HG03060 (cell line): ENCODE data around the gene NR2C1.
"Not testable (repeated sequence)": the region's sequence is repeated elsewhere in the genome, so short reads cannot be mapped to it uniquely, and the experiment has no call there.

Source experiments
- ATAC-seq: cut with Tn5 transposase; IDR thresholded peaks from one replicate; pipeline ENCODE4 v1.9.1; 2021; ENCODE audit warnings: low read depth, moderate number of reproducible peaks; ENCODE audit not compliant: unreplicated experiment

NR2C1 gene

DNA sequence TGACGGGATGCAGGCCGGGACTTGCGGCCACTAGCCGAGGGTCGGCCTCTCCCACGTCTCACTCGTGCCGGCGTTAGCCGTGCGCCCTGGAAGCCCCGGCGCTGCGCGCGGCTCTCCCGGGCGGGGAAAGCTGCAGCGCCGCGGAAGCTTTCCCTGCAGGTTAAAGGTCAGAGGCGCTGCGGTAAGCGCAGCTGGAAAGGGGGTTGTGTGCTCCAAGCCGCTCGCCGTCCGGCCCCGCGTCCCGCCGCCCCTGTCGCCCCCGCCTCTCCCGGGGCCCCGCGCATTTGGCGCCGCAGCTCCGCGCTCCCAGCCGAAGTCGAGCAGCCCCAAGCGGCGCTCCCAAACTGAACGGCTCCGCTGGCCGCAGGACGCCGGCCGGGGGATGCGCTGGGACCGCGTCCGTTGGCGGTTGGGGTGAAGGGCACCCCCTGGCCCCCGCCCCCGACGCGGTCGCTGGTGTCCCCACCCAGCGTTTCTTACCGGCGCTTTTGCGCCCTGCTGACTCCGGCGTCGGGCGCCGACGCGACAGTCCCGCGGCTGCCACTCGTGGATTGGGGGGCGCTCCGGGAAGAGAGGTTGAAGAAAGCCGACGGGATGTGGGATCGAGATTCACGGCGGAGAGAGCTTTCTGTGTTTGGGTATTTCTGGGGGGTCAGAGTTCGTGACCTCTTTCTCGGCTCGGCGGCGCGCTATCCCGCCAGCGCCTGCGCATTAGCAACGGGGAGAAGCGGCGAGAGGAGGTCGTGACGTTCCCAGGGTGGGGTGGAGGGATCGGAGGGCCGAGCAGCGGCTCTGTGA, at the start of gene NR2C1:
NR2C1 (minus strand) TSS at position 719 of the 798 bp plus-strand sequence. CDS start 6,234 bp downstream, outside the sequence.
- peak; percentile 82 for ATAC-seq

DNA sequence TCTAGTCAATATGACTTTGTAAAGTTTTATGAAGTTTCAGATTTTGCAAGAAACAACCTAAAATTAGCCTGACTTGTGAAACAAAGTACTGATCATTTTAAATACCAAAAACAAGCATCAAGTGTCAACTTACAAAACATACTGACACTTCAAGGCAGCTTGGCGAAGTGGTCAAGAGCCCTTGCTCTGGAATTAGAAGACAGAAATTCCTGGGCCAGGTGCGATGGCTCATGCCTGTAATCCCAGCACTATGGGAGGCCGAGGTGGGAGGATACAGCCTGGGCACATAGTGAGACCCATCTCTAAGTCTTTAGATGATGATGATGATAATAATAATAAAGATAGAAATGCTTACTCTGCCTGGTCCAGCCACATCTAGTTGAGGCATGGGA, 45.4 kb upstream of the NR2C1 start:
- ATAC-seq = no peak

DNA sequence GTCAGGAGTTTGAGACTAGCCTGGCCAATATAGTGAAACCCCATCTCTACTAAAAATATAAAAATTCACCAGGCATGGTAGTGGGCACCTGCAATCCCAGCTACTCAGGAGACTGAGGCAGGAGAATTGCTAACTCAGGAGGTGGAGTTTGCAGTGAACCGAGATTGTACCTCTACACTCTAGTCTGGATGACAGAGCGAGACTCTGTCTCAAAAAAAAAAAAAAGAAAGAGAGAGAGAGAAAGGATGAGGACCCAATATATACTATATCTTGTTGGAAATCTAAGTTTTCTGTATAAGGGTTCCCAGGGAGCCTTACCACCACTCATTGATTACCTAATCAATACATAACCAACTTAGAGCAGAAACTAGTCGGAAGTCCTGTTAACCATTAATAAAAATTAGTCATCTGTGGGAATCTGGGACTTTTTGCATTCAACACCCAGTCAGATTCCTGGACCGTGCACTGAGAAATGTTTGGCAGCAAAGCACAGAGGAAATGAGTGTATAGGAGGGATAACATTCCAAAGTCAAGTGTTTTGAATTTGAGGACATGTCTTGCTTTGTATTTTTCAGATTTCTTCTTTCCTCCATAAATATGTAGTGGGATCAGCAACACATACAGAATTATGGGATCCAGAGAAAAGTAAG, 44.8 kb upstream of the NR2C1 start:
- no peak for ATAC-seq

DNA sequence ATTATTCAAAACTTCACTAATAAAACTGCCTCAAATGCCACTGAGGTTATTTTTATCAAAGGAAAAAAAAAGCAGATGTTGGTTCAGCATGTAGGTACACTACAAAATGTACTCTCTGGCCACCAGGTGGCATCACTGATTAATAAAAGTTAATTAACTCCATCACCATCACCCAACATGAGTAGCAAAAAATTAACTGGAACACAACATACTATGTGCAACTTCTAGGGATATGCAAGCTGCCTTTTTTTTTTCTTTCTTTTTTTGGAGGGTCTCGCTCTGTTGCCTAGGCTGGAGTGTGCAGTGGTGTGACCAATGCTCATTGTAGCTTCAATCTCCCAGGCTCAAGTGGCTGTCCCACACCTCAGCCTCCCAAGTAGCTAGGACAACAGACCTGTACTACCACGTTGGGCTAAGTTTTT, 43.8 kb upstream of the NR2C1 start:
- ATAC-seq = peak; percentile 72

DNA sequence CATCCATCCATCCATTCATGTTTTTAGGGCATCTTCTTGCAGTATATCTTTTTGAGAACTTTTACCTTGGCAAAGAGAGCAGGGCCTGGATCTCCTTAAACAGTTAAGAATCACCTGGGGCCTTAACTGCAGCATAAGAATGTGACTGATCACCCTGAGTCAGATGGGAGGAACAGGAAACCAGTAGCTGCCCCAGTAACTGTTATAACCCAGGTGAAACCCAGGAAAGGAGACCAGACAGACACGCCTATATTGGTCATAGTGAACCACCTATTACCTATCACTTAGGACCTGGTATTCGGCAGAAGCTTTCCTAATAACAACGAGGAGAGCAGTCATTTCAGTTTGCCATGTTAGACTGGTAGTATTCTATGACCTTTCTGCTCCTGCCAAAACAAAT, 43.4 kb upstream of the NR2C1 start:
- ATAC-seq = peak; percentile 17

DNA sequence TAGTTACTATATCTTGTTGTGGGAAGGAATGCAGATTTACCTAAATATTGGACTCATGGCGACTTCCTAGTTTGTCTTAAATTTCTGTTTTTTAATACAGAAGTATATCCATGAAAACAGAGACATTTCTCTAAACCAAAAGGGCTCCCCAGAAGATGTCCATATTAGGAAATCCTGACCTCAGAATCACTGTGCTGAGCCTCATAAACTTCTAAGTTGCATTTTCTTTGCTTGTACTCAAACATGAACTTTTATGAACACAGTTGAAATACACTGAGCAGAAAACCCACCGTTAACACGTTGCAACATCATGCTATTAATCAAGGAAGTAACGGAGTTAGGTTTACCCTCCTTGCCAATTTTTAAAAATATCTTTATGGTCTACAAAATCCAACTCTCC, 42.9 kb upstream of the NR2C1 start:
- ATAC-seq = no peak

DNA sequence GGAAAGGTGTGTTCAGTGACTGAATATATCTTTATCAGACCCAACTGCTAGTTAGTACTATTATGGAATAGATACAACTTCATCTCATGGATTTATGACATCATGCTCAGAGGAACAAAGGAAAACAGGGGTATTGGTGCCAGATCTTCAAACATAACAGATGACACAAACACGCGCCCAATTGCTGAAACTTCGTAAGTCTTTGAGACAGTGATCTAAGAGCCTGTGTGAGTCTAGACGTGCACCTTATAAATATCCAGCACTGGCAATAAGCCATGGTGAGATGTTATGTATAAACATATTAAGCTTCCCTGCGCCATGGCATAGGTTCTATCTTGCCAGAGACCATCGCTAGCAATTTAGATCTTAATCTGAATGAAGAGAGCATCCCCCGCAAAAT, 42.2 kb upstream of the NR2C1 start:
- ATAC-seq = no peak

DNA sequence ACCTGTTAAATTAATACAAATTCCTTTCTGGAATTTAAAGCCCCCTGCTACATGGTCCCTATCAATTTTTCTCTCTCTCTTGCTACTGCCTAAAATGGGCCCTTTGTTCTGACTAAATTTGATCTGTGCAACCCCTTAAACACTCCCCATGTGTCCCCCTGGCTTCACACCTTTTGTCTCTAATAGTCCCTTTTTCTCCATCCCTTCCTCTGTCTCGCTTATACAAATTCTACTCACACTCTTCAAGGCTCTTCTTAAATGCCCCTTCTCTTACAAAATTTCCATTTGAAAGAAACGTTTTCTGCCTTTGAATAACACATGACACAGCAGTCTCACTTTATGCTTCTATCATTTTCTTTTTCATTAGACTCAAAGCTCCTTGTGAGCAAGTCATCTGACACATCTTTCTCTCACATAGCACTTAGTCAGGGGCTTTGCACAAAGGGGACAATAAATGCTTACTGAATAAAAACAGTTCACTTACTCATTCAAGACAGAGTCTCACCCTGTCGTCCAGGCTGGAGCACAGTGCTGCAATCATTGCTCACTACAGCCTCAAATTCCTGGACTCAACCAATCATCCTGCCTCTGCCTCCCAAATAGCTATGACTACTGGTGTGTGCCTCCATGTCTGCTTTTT, 41.5 kb upstream of the NR2C1 start:
- ATAC-seq = no peak

DNA sequence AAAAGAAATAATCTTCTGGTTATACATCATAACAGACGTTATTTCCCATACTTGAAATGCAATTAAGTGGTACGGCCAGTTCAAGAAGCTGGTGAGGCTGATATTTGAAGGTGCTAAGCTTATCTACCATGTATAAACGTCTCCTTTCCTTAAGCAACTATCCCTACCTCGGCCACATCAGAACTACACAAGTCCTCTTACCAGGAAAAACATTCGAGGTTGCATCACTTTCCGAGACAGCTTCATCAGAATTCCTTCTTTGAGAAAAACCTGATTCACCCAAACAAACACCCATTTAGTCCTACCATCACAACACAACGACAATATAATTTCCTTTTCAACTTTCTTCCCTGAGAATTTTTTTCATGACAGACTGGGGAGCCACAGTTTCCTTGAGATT, 33.9 kb upstream of the NR2C1 start:
- ATAC-seq = no peak

DNA sequence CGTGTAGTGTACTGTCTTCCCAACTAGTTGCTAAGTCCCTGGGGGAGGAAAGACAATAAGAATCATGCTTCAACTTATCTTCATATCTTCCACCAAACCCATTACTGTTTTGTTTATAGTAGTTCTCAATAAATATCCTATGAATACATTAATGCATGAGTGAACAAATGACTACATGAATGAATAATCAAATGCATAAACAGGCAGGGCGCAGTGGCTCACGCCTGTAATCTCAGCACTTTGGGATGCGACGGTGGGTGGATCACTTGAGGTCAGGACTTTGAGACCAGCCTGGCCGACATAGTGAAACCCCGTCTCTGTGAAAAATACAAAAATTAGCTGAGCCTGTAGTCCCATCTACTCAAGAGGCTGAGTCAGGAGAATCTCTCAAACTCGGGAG, 32.1 kb upstream of the NR2C1 start:
- ATAC-seq = no peak

DNA sequence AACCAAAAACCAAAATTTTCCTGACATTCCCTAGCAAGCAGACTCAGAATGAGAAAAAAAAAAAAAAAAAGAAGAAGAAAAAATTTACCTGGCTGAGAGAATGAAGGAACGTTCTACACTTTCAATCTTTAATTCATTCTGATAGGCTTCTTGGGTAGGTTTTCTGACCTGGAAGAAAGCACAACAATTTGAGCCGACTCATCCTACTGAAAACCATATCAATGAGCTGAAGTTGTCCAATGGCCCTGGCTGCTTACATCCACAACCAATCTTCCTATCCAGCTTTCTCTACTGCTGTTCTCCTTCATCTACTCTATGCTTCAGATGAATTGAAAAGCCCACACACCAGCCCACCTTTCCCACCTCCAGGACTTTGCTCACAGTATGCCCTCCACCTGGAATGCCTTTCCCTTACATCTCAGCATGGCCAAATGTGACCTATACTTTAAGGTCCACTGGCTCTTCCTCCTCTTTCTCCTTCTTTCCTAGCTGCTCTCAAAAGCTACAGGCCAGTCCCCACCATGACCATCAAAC, 31.6 kb upstream of the NR2C1 start:
- ATAC-seq = no peak

DNA sequence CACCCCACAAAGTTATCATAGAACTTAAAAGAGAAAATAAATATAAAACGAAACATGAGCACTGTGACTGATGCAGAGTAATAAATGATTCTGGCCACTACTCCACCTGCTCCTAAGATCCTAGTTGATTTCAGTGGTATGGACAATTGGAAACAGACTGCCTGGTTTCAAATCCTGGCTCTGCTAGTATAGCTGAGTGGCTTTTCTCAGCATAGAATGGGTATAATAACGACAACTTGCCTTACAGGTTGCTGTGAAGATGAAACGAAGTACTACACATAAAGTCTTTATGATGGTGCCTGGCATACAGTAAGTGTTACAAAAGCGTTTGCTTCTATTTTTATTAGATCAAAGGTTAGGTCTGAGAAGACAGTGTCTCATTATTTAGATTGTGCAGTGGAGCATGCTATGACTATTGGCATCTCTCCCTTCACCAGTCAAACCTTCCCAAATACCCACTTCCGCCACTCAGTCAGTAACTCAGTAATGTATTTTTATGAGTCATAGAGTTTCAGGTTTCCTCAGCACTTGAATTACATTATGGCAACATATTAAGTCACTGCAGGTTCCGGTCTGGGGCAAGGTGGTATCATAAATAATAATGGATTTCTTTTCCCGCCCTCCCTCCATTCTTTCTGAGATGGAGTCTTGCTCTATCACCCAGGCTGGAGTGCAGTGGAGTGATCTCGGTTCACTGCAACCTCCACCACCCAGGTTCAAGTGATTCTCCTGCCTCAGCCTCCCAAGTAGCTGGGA, 29.7 kb upstream of the NR2C1 start:
- ATAC-seq = peak; percentile 99

DNA sequence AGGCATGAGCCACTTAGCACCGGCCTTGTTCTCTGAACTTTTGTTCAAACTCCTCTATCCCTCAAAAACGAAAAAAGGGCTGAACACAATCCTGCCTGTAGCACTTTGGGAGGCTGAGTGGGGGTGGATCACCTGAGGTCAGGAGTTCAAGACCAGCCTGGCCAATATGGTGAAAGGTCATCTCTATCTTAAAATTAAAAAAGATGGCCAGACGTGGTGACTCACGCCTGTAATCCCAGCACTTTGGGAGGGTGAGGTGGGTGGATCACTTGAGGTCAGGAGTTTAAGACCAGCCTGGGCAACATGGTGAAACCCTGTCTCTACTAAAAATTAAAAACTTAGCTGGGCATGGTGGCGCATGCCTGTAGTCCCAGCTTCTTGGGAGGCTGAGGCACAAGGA, 28.5 kb upstream of the NR2C1 start:
- not testable (repeated sequence) for ATAC-seq

DNA sequence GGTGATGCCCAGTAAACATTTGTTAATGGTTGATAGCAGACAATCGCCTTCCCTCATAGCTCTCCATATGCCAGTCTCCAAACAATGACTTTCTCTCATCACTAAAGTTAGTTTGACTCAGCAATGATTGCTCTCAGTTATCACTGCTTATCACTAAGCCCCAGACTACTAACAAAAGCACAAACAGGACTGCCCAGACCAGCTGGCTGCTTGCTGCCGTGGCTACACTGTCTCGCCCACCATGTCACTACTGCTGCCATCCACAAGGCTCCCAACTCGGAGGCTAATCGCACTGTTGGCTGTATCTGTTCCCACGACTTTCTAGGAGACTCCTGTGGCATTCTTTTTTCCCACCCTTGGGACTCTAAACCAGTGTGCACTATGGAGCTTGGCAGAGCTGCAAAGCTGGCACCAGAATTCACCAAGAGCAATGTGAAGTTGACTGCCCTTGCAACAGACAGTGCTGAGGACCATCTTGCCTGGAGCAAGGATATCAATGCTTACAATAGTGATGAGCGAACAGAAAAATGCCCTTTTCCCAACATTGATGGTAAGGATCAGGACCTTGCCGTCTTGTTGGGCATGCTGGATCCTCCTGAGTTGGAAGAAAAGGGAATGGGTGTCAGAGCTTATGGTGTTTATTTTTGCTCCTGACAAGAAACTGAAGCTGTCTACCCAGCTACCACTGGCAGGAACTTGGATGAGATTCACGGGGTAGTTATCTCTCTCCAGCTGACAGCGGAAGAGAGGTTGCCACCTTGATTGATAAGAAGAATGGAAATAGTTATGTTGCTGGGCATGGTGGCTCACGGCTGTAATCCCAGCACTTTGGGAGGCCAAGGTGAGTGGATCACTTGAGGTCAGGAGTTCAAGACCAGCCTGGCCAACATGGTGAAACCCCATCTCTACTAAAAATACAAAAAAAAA, 27.1 kb upstream of the NR2C1 start:
- ATAC-seq = no peak

DNA sequence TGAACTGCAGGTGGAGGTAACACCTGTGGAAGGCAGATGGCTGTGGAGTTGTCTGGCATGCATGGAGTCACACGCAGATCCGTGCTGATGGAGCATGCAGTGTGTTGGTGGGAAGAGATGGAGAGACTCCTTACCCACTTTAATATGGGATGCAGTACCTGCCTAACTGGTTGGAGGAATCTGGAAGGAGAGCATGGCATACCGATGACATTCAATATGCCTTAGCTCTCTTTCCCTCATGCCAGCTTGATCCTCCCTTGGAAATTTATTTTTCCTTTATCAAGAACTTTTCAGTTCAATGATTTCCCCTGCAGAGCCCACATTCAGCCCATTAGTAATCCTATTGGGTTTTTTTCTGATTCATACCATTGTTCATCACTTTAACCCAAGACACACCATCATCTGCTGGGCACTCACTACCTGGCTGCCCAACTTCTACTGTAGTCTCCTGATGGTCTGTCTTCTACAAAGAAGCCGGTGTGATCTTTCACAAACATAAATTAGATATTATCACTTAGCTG, 25.9 kb upstream of the NR2C1 start:
- ATAC-seq = no peak

DNA sequence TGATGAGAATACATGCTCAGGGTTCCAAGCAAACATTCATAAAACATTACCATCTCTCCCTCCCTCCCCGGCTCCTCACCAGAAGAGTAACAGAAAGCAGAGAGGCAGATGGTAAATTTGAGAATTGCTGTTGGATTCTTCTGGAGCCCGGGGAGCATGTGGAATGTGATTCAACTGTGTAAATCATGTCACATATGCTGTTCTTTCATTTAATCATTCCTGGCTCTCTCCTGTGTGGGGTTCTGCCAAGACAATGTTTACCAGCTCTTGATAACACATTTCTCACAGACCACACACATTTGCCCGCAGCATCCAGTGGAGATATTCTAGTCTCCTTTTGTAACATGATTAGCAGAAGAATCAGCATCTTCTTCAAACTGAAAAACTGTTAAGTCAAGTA, 23.4 kb upstream of the NR2C1 start:
- ATAC-seq = no peak

DNA sequence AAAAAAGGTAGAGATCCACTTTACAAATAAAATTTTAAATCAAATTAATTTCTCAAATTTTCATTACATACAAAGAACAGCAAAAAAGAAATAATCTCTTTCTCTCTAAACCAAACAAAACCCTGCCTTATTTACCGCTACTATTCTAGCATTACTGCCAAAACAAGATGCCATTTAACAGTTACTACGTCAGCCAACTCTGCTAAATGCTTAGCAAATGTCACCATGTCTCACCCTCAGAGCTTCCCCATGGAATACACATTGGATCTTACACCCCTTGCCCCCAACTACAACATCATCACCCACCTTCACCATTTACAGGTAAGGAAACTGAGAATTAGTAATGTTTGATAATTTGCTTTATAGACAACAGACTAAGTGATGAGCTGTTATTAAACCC, 23.0 kb upstream of the NR2C1 start:
- no peak for ATAC-seq

DNA sequence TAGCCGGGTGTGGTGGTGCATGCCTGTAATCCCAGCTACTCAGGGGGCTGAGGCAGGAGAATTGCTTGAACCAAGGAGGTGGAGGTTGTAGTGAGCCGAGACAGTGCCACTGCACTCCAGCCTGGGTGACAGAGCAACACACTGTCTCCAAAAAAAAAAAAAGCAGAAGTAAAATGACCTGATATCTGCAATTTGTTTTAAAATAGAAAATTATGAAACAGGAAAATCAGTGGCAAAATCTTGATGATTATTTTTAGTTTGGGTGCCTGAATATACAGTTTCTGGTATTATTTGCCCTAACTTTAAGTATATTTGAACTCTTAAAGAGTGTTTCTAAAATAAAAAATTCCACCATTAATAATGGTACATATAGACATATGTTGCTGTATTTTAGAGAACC, 22.4 kb upstream of the NR2C1 start:
- not testable (repeated sequence) for ATAC-seq

DNA sequence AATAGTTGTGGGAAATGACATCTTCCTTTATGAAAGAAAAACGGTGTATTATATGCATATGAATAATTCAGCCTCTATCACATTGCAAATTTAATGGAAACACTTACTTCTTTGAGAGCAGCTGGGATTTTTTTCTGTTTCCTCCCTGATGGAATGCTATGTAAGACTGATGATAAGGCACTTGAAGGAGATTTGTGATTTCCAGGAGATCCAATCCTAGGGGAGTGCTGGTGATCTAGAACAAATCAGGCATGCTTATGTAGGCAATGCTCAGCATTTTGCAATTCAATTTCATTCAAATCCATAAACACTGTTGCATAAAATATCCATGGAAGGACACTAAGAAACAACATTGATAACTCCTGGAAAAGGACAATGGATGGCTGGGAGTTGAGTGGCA, 16.0 kb upstream of the NR2C1 start:
- ATAC-seq = no peak
